HG03439 (cell line): Measurements from ENCODE around the gene KDM5B.
"Not testable (repeated sequence)": the region's sequence is repeated elsewhere in the genome, so short reads cannot be mapped to it uniquely, and the experiment has no call there.

ENCODE experiments used
- ATAC-seq: cut with Tn5 transposase; IDR thresholded peaks from one replicate; pipeline ENCODE4 v1.9.1; 2021; ENCODE audit warnings: mild to moderate bottlenecking, moderate library complexity; ENCODE audit not compliant: unreplicated experiment

KDM5B gene

DNA sequence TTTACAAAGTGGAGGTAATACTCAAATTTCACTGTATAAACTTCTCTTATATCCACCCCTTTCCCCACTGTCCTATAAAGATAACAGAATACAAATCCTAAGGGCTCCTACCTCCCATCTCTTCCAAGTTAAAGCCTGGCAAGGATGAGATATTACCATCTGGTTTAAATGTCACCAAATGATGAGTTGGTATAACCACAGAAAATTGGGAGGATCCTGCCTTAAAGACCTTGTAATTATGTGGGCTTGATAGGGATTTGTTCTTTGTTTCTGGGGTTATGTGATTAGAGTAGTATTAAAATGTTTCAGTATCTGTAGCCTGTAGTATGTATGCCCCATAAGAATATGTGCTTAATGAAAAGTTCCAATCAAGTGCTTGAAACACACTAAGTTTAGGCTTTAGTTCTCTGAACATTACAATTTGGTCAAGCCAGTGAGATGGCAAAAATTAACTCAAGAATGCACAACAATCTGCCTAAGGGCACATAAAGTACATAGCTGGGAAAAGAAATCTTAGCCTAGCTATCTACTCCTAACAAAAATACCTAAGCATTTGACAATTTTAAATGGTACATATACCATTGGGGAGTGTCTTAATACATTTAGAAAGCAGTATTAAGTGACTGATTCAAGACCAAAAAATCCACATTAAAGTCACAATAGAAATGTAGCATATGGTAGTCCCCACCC is 14.0 kb downstream of the KDM5B start:
- ATAC-seq: no peak

DNA sequence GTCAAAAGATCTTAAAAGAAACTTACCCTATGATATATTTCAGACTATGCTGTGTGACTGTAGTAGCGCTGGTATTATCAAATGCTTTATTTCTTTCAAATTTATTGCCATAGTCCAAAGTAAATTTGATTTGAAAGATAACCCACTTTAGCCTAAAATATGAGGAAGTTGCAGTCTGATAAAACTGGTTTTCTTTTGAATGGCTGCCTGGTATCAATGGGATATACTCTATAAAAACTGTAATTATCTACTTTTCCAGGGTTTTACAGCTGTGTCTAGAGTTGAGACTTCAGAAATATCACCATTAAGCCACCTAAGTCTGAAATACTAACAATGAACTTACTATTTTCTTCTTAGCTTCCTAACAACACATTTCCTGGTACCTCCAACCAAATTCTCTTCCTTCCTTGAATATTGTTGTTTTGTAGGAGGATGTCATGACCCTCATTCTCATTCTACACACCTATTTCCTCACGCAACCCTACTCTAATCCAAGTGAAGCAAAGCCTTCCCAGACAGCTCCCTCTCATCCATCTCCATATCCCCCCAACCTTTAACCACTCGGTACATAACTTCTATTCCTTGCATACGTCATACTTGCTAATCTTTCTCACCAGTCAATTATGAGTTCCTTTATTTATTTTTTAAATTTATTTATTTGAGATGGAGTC is 17.0 kb downstream of the KDM5B start:
- ATAC-seq: no peak

DNA sequence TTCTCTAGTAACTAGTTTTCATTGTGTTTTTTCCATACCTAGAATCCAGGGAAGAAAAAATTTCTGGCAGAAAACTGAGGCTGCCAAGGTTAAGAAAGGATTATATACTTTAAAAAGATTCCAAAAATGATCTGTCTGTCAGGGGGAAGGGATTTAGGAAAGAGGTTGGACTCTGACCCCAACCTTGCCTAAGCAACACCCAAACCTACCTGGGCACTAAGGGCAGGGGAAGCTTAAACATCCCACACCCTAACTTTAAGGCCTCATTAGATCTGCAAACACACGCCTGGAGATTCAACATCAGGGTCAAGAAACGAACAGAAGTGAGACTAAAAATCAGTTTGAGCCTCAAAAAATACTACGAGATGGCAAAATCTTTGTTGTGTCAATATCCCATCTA is 19.4 kb downstream of the KDM5B start:
- no peak for ATAC-seq

DNA sequence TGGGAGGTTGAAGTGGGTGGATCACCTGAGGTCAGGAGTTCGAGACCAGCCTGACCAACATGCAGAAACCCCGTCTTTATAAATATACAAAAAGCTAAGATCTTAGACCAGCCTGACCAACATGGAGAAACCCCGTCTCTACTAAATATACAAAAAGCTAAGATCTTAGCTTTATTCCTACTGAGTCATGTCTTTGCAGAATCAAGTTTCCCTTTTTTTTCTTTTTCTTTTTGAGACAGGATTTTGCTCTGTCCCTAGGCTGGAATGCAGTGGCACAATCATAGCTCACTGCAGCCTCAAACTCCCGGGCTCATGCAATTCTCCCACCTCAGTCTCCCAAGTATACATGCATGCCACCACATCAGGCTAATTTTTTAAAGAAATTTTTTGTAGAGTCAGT is 21.4 kb downstream of the KDM5B start:
- ATAC-seq: no peak

DNA sequence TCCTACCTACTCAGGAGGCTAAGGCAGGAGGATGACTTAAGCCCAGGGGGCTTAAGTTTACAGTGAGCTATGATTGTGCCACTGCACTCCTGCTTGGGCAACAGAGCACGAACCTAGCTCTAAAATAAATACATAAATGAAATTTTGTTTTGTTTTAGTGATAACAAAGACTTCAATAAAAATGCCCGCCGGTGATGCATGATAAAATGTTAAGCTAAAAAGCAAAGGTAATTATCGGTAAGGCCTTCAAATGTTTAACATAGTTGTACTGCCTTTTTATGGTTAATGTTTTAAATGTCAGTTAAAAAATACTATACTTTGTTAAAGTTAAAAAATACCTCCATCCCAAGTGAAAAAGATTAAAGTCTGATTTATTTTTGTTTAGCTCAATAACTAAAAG is 27.0 kb downstream of the KDM5B start:
- no peak for ATAC-seq

DNA sequence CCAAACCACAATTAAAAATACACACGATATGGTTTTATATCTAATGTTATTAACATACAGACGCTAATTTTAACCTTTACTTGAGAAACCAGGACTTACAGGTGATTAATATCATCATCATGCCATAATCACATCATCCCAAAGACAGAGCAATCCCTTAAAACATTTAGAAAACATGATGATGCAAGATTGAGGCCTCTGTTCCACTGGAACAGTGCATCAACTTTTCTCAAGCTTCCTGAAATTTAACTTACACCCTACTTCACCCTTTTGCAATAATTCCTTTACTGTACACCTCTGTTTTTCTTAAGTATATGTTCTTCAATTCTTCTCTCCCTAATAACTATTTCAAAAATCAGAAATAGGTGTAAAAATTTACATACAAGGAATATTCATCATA is 38.1 kb downstream of the KDM5B start:
- no peak for ATAC-seq

DNA sequence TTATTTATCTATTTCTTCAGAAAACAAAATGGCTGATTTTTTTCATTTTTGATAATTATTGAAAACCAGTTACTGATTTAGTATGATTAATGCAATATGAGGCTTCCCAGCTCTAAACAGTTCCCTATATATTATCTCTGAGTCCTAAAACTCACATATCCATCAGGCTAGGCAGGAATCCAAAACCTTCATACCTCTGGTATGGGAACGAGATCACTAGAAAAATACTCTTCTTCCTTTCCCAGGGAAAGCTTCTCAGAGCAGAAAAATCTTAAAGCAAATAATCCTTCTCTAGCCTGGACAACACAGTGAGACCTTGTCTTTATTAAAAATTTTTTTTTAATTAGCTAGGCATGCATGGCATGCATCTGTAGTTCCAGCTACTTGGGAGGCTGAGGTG is 42.5 kb downstream of the KDM5B start:
- ATAC-seq: no peak

DNA sequence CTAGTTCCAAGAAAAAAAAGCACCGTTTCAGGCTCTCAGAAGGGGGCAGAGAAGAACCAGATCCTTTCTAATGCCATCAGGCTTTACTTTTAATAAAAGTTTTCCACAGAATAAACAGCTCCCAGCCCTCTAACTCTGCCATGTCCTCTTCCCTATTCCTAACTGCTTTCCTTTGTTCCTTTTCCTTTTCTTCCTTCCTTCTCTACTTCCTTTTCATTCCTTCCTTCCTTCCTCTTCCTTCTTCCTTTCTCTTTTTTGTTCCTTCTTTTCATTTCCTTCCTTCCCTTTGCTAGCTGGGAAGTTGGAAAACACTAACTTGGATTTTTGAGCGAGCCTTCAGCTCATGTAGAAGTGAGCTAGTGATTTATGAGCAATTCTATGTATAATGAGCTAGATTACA is 46.2 kb downstream of the KDM5B start:
- no peak for ATAC-seq

DNA sequence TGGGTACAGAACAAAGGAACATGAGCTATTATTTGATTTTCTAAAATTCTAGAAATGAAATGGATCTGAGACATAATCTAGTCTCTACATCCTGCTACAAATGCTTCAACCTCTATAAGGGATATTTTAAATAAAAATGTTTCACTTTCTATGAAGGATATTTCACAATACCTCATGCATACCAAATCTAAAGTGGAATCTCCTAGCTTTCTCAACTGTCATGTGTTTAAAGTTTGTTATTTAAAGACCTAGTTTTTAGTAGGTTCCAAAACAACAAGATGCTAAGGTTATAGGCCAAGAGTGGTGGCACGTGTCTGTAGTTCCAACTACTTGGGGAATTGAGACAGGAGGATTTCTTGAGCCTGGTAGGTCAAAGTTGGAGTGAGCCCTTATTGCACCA is 47.6 kb downstream of the KDM5B start:
- no peak for ATAC-seq

DNA sequence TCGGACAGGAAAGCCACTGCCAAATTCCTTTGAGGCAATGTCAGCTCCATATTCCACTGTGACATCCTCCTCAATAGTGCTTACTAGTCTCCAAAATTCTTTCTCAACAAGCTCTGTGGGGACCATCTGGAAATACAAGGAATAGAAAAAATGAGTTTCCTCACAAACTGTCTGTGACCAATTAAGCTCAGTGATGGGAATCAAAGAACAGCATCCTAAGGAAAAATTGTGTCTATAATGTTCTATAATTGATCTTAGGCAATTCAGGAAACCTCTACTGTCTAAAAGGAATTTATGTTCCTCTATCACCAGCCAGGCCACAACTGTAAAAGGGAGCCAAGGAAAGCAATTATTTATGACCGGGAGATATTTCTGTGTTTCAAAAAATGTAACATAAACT is 51.8 kb downstream of the KDM5B start:
- ATAC-seq: no peak

DNA sequence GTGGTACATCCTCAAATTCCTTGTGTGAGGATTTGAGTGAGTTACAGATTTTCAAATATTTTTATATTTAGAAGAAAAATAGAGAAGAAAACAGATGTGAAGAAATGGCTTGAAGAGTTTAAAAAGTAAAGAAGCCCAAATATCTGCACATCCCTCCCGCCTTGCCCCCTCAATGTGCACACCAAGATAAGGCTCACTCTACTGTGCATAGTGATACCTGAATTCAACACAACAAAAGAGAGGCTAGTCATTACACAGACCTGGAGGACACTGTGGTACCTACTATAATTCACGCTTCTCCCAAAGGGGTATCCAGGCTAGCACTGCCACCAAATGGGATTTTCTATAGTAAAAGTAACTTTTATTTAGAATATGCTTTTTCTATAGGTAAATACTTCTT is 53.9 kb downstream of the KDM5B start:
- no peak for ATAC-seq

DNA sequence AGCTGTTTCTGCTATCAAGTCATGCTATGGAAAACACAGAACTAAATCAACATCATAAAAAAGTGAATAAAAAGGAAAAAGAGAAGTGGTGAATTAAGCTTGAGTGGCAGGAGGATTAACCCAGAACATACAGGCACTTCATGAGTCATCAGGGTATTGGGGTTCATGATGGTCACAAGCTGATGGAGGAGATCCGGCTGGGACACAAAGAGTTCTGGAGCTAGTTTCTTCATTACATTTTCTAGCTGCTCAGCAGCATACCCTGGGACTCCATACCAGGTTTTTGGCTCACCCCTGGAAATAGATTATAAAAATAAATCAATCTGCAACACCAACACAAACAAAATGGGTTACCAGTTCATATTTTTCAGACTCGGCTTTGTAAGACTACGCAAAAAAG is 55.4 kb downstream of the KDM5B start:
- no peak for ATAC-seq

DNA sequence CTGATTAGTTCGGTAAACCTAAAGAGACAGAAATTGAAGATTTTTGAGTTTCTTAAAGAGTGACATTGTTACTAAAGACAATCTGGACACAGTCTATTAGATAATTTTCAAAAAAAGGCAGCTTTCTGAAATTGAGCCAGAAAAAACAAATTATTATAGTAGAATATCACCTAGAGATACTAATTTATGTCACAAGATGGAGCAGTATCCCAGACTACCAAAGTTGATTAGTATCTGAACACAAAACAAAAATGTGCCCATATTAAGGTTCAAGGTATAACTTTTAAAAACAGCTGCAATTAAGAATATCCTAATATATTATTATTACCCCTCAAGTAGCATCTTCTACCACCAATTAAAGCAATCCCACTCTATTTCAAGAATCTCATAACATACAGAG is 57.5 kb downstream of the KDM5B start:
- no peak for ATAC-seq

DNA sequence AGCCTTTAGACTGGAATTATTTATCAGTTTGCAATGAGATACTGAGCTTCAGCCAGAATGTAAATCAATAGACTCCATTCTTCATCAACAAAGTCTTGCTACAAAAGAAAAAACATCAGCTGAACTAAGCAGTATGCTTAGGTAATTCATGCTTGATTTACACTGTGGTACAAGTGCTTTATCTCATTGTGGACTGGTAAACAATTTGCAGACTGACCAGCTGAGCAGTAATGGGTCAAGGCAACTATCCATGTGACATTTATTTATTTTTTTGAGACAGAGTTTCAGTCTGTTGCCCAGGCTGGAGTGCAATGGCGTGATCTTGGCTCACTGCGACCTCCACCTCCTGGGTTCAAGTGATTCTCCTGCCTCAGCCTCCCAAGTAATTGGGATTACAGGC is 58.2 kb downstream of the KDM5B start:
- no peak for ATAC-seq

DNA sequence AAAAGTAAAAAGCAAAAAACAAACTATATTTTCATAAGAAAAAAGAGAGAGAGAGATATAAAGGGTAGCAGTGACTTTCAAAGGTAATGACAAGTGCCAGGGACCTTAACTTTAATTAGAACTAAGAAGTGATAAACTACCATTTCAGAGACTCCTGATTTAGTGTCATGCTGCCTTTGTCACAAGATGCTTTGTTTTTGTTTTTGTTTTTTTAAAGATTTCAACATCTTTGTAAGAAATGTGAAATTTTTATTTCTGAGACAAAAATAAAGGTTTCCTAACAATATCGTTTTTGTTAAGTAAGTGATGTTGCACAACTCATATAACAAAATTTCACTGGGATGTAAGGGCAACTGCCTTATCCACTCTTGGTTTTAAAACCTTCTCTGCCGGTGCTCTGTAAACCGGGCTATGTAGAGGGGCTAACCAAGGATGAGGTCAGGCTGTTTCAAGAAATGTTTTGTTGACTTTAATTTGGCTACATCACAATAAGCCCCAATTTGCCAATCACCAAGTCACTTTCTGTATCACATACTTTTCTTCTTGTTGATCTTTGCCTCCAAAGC is 62.8 kb downstream of the KDM5B start:
- ATAC-seq: no peak

DNA sequence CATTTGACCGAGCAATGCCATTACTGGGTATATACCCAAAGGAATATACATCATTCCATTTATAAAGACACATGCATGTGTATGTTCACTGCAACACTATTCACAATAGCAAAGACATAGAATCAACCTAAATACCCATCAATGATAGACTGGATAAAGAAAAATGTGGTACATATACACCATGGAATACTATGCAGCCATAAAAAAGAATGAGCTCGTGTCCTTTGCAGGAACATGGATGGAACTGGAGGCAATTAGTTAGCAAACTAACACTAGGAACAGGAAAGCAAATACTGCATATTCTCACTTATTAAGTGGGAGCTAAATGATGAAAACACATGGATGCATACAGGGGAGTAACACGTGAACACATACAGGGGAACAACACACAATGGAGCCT is 63.5 kb downstream of the KDM5B start:
- ATAC-seq: not testable (repeated sequence)

DNA sequence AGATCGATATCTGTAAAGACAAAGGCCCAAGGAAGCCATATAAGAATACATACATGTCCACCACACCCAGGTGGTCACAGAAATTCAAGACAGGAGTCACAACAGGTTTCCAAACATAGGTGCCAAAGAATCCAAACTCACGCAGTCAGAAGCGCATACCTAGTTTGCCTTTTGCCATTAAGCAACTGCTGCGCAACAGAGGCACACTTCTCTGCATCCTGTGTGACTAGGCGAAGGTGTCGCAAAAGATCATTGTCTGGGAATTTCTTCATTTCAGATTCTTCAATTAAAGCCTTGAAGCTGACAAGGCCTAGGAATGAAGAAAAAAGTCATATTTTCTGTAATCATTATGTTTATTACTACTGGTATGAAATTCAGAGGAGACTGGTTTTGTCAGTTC is 65.7 kb downstream of the KDM5B start:
- no peak for ATAC-seq

DNA sequence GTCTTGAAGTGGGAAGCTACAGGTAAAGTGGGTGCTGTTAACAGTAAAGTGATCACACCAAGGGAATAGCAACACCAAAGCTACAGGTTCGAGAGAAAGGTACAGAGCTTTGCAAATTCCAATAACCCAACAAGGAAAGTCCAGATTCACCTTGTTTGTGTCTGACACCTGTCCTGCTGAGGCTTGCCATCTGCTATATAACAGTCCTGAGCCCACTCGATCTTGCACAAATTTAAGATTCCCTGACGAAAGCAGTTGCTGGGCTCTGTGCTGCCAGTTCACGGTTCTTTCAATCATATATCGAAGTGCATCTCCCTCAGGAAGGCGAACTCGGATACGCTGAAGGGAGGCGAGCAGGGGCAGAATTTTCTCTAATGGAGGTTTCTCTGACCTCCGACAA is 75.0 kb downstream of the KDM5B start:
- ATAC-seq: no peak

DNA sequence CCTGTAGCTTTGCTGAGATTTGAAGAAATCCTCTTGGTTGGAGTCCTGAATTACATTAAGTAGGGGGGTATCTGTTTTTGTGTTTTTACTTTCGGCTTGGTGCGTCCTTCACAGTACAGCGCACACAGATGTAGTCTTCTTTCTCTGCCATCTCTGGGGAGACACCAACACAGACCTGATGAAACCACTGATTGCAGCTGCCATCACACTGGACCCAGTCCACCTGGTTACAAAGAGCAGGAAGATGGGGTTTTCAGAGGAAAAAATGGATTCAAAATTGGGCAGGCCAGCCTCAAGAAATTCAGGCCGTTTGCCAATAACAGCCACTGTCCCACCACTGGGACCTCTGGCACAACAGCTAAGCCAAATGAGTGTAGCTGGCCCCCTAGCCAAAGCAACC is 79.3 kb downstream of the KDM5B start:
- ATAC-seq: no peak

DNA sequence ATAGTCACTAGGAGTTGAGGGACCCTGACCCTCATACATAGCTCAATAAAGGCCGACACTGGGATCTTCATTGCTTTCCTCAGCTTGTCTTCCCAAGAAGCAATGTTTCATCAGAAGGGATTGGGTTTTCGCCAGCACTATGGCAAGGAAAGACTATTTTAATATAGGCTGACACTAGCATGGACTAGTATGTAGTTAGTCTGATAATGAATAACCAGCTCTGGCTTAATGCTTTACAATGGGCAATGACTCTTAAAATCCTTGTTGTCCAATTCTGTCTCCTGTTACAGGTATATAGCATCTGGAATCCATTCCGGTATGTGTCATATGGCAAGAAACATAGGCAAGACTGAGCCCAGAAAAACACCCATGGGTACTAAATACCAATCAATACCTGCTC is 82.7 kb downstream of the KDM5B start:
- no peak for ATAC-seq

DNA sequence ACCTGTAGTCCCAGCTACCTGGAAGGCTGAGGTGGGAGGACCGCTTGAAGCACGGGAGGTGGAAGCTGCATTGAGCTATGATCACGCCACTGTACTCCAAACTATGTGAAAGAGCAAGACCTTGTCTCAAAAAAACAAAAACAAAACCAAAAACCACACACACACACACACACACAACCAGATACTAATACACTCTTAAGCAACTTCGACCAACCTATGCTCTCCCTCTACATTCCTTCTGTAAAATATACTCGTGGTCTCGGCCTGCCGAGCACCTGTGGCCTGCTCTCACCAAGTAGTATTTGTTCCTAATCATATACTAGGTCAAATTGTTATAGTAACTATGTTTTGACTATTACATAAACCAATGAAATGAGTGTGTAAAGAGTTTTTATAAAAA is 84.5 kb downstream of the KDM5B start:
- no peak for ATAC-seq

DNA sequence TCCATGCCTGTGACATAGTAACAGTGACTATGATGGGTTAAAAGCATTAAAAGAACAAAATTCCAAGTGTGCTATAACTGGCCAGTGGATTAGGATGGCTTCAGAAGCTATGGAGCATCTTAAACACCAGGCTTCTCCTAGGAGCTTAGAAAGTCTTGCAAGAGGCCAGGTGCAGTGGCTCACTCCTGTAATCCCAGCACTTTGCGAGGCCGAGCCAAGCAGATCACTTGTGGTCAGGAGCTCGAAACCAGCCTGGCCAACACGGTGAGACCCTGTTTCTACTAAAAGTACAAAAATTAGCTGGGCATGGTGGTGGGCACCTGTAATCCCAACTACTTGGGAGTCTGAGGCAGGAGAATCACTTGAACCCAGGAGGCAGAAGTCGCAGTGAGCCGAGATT is 85.2 kb downstream of the KDM5B start:
- ATAC-seq: not testable (repeated sequence)

DNA sequence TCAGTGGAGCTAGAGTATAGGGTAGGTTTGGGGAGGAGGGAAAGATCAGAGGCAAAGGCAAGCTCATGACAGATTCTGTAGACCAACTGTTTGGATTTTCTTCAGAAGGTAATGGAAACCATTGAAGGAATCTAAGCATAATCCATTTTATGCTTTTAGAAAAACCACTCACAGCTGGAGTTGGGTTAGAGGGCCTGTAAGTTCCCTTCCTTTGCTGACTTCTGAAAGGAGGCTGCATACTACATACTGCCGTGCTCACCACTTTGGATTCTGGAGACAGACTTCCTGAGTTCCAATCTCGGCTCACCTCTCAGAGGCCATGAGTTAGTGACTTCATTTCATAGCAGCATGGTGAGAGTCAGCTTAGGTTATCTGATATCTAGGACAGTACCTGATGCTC is 91.6 kb downstream of the KDM5B start:
- ATAC-seq: no peak
